Activated CD4-positive, alpha-beta T cell treated with anti-CD3 and anti-CD28 coated beads, Interleukin-2, amount 10 ng/mL, durations not matched to agents 7 days and 5 days (primary cell): Measurements from ENCODE around the gene PAK6. TPM values are rescaled to one million over a fixed set of nuclear protein-coding genes. Genes with fewer than 3 reads are reported as not detected.

Experiments
- CTCF ChIA-PET: fragments of 350-600 bp; sonication (Branson Sonifier 250); formaldehyde crosslinking; loops from one replicate; lab custom pipeline; 2021; ENCODE audit warnings: antibody characterized with exemption; lab: Charles Lee
- POLR2A ChIA-PET: fragments of 350-600 bp; sonication (Branson Sonifier 250); formaldehyde crosslinking; loops from one replicate; lab custom pipeline; 2021; ENCODE audit warnings: antibody characterized with exemption; lab: Charles Lee
- DNase-seq: peaks from one replicate; pipeline ENCODE4 v3.0.0-alpha.2; 2020
- H3K27ac Mint-ChIP-seq: one replicate; pipeline ENCODE4 v1.8.0; 2021; ENCODE audit warnings: mild to moderate bottlenecking, moderate library complexity, mixed read lengths
- H3K27me3 Mint-ChIP-seq: one replicate; pipeline ENCODE4 v1.8.0; 2021; ENCODE audit warnings: mixed read lengths
- H3K36me3 Mint-ChIP-seq: one replicate; pipeline ENCODE4 v1.8.0; 2021; ENCODE audit warnings: low read depth, mixed read lengths
- H3K4me1 Mint-ChIP-seq: one replicate; pipeline ENCODE4 v1.8.0; 2021; ENCODE audit warnings: mixed read lengths
- H3K4me3 Mint-ChIP-seq: one replicate; pipeline ENCODE4 v1.8.0; 2021; ENCODE audit warnings: mild to moderate bottlenecking, moderate library complexity, mixed read lengths
- H3K9me3 Mint-ChIP-seq: one replicate; pipeline ENCODE4 v1.8.0; 2021; ENCODE audit warnings: mixed read lengths
- total RNA-seq, 2 experiments: library from RNA; stranded (reverse); gene quantifications; one replicate each; pipeline ENCODE4 v1.2.3, GENCODE V29; 2021

PAK6 gene
- under 1 TPM; 0.35 to 0.47 TPM for total RNA-seq

DNA sequence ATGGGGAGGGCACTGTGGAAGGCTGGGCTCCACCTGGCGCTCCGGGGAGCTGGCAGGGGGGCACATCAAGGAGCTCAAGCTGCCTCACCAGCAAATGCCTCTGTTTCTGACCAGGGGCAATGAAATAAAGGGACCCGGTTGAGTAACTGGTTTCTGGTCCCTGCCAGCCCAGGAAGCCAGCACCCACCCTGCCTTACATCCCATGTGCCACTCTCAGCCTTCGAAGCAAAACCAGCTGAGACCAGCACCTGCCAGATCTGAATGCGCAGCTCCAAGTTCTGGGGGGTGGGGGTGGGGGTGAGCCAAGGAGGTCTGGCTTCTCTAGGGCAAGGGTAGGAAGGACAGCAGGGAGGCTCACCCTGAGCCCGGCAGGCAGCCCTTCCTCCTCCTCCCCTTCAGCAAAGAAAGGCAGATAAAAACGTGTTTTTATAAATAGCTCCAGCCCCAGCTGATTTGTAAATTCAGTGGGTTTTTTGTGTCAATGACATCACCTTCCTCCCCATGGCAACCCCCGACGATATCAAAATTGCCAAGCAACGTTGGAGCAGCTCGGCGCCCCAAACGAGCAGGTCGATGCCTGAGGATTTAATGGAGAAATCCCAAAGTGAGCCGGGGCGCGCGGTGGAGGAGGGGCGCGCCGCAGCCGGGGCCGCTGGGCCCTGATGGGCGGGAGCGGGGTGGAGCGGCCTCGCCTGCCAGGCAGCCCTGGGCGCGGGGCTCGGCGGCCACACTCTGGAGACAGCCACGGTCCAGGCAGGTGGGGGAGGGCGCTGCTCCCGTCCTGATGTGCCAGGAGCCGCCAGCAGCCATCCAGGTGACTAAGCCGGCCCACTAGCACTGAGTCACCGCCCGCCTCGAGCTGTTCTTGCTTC is at the start of gene PAK6:
TSS of gene PAK6 (plus strand) at position 532 of the 872 bp plus-strand sequence. CDS start 25,723 bp downstream, outside the sequence.
- CTCF ChIA-PET: interaction anchor here (0.6 to 1.5 kb wide), 5 partner anchors 9 to 239 kb away, joined by 3 to 7 read pairs (median 3); no protein-coding TSS in a partner anchor
- Mint-ChIP-seq H3K27ac (no peak within 1 kb of the TSS), H3K4me1 (peaks cover 6% of the 10 kb centered on the region), H3K9me3 (no peaks in the 10 kb centered on the region), H3K4me3 (no peak within 1 kb of the TSS), H3K27me3 (peaks cover 17% of the 10 kb centered on the region), H3K36me3 (no peaks in the 10 kb centered on the region)
- POLR2A ChIA-PET: no interaction called here
- peak; percentile 22 for DNase-seq

DNA sequence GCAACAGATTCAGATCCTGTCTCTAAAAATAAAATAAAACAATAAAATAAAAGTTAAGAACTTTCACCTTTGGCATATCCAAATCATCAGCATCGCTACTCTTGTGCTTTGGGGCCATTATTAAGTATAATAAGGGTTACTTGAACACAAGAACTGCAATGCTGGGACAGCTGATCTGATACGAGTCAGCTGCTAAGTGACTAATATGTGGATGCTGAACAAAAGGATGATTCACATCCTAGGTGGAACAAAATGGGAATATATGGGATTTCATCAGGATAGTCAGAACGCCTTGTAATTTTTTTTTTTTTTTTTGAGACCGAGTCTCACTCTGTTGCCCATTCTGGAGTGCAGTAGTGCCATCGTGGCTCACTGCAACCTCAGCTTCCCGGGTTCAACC is 48.3 kb upstream of the PAK6 start:
- Mint-ChIP-seq H3K4me1 (peaks cover 12% of the 10 kb centered on the region), H3K27me3 (no peaks in the 10 kb centered on the region), H3K4me3 (no peak overlapping the region), H3K36me3 (peaks cover 52% of the 10 kb centered on the region), H3K9me3 (no peaks in the 10 kb centered on the region), H3K27ac (no peak overlapping the region)
- POLR2A ChIA-PET: no interaction called here
- DNase-seq: no peak
- CTCF ChIA-PET: interaction anchor here (0.6 to 1.6 kb wide), 2 partner anchors 29 to 117 kb away, joined by 3 to 4 read pairs; partner anchors contain the start of gene PLCB2

DNA sequence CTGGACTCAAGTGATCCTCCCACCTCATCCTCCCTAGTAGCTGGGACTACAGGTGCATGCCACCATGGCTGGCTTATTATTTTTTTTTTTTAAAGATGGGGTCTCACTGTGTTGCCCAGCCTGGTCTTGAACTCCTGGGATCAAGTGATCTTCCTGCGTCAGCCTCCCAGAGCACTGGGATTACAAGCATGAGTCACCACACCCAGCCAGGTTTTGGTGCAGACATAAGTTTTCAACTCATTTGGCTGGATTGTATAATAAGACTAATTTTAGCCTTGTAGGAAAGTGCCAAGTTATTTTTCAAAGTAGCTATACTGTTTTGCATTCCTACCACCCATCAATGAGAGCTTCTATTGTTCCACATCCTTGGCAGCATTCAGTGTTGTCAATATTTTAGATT is 45.9 kb upstream of the PAK6 start:
- H3K36me3 Mint-ChIP-seq: peaks cover 66% of the 10 kb centered on the region
- no peaks in the 10 kb centered on the region for H3K27me3 Mint-ChIP-seq
- ChIA-PET POLR2A (no interaction called here), CTCF (interaction anchor here (0.6 to 1.0 kb wide), 2 partner anchors 25 to 91 kb away, joined by 3 to 4 read pairs; no protein-coding TSS in a partner anchor)
- H3K27ac Mint-ChIP-seq: no peak overlapping the region
- DNase-seq: no peak
- no peak overlapping the region for H3K4me3 Mint-ChIP-seq
- peaks cover 35% of the 10 kb centered on the region for H3K4me1 Mint-ChIP-seq
- no peaks in the 10 kb centered on the region for H3K9me3 Mint-ChIP-seq

DNA sequence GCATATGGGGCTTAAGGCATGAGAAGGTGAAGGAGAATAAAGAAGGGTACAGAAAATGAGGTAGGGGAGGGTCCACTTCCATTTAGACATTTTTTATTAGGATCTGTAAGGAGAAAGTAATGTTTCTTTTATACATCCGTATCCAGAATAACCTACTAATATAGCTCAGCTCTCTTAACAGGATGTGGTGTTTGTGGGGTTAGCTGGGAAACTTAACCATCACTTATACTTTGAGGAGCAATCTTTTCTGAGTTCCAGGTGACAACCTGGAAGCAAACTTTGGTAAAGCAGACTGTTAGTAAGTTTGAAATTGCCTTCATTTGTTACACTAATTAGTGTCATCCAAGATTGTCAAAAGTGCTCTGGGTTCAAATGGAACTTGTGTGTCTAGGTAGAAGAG is 41.4 kb upstream of the PAK6 start:
- Mint-ChIP-seq H3K4me3 (peak overlapping the region; percentile 24), H3K9me3 (no peaks in the 10 kb centered on the region), H3K27me3 (no peaks in the 10 kb centered on the region), H3K27ac (peak overlapping the region; percentile 32), H3K4me1 (peaks cover 46% of the 10 kb centered on the region), H3K36me3 (peaks cover 58% of the 10 kb centered on the region)
- DNase-seq: peak; percentile 34
- ChIA-PET POLR2A (no interaction called here), CTCF (interaction anchor here (1.0 to 3.6 kb wide), 3 partner anchors 20 to 108 kb away, joined by 3 to 17 read pairs (median 4); no protein-coding TSS in a partner anchor)

DNA sequence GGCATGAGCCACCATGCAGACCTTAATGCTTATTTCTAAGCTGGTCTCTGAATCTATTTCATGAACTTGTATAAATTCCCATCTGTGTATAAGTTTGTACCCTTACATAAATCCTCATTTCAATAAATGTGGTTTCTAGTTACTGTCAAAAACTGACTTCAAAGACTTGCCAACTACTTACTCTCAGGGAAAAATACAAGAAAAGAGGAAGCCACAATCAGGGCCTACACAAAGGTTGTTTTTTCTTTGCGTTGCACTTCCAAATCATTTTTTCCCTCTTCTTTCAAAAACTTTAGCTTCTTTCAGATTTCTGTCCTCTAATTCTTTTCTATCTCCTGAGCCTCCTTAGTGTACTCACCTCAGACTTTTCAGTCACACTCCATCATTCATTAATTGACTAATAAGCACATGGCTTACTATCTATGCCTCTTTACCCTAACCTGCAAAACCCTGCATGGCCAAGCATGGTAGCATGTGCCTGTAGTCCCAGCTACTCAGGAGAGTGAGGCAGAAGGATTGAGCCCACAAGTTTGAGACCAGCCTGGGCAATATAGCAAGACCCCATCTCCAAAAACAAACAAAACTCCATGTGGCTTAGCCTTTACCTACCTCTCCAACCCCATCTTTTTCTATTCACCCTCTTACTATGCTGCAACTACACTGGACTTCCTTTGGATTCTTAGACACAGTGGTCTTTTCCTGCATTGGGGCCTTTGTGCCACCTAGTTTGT is 40.3 kb upstream of the PAK6 start:
- POLR2A ChIA-PET: no interaction called here
- CTCF ChIA-PET: interaction anchor here (1.0 to 3.6 kb wide), 5 partner anchors 19 to 153 kb away, joined by 3 to 17 read pairs (median 4); partner anchors contain the start of gene BUB1B
- Mint-ChIP-seq H3K27ac (peak overlapping the region; percentile 16), H3K4me3 (peak overlapping the region; percentile 28), H3K4me1 (peaks cover 44% of the 10 kb centered on the region), H3K9me3 (no peaks in the 10 kb centered on the region), H3K36me3 (peaks cover 64% of the 10 kb centered on the region), H3K27me3 (no peaks in the 10 kb centered on the region)
- no peak for DNase-seq

DNA sequence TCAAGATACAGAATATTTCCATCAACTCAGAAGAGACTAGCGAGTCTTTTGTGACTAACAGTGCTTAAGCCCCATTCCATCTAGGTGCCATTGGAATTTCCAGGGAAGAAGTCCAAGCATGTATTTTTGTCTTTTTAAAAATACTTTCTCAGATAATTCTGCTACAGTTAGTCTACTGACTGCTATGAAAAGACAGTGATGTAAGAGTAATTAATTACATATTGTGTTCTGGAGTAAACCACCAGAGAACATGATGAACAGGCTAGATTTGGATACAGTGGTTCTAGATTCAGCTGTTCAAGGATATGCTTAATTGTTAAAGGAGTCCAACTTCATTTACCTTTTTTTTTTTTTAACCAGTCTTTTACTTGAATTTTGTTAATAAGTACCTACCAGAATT is 34.8 kb upstream of the PAK6 start:
- H3K27me3 Mint-ChIP-seq: no peaks in the 10 kb centered on the region
- POLR2A ChIA-PET: no interaction called here
- CTCF ChIA-PET: interaction anchor here (0.6 to 1.2 kb wide), 3 partner anchors 13 to 124 kb away, joined by 3 read pairs; no protein-coding TSS in a partner anchor
- no peak overlapping the region for H3K4me3 Mint-ChIP-seq
- H3K36me3 Mint-ChIP-seq: peaks cover 43% of the 10 kb centered on the region
- H3K9me3 Mint-ChIP-seq: no peaks in the 10 kb centered on the region
- no peak overlapping the region for H3K27ac Mint-ChIP-seq
- DNase-seq: no peak
- H3K4me1 Mint-ChIP-seq: peaks cover 1% of the 10 kb centered on the region

DNA sequence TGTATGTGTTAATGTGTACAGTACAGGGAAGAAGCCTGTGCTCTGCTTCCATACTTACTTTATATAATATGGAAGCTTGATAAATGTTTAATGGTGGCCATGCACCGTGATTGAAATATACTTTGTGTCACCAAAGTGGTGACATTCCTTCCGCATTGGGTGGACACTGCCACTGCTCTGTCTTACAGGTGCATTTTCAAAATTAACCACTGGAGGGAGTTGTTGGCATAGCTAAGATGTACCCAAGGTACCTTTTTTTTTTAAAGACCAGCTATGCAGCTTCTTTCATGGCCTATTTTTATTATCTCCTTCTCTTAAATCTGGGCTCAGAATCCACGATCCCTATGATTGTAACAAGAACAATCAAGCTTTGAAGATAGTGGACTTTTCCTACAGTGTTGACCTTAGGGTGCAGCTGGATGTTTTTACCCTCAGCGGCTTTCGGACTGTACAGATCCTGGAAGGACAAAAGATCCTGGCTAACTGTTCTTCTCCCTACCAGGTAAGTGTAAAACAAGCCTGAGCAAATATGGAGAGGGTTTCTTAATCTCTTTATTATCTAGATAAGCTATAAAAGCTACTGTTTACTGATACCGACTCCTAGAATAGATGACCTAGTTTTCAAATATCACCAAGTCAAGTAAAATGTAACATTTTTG is 21.6 kb upstream of the PAK6 start:
- DNase-seq: peak; percentile 68
- H3K9me3 Mint-ChIP-seq: no peaks in the 10 kb centered on the region
- CTCF ChIA-PET: interaction anchor here (0.5 to 2.6 kb wide), 21 partner anchors 10 to 168 kb away, joined by 3 to 32 read pairs (median 4); partner anchors contain the start of gene PLCB2
- no peak overlapping the region for H3K4me3 Mint-ChIP-seq
- H3K36me3 Mint-ChIP-seq: peaks cover 61% of the 10 kb centered on the region
- POLR2A ChIA-PET: interaction anchor here (0.6 to 0.8 kb wide), 2 partner anchors 56 to 149 kb away, joined by 3 to 6 read pairs; no protein-coding TSS in a partner anchor
- H3K27me3 Mint-ChIP-seq: no peaks in the 10 kb centered on the region
- H3K4me1 Mint-ChIP-seq: no peaks in the 10 kb centered on the region
- H3K27ac Mint-ChIP-seq: no peak overlapping the region

DNA sequence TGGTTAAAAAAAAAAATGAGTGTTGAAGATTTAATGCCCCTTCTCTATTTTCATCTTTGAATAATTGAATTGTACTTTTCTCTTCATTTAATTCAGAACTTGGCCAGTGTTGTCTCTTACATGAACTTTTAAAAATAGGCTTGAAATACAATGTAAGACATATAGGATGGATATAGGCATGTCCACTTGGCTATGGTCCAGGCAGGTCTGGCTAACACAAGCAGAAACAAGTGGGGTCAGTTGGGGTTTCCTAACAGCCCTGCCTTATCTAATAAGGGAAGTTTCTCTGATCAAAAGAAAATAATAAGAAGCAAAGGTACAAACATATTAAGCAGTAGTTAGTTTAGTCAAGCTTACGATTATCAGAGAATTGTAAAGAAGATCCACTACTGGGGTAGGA is 19.1 kb upstream of the PAK6 start:
- peaks cover 59% of the 10 kb centered on the region for H3K36me3 Mint-ChIP-seq
- H3K27ac Mint-ChIP-seq: no peak overlapping the region
- H3K4me1 Mint-ChIP-seq: peaks cover 3% of the 10 kb centered on the region
- H3K4me3 Mint-ChIP-seq: no peak overlapping the region
- no peaks in the 10 kb centered on the region for H3K9me3 Mint-ChIP-seq
- ChIA-PET CTCF (interaction anchor here (1.4 to 1.6 kb wide), 4 partner anchors 9 to 54 kb away, joined by 3 to 8 read pairs (median 3); partner anchors contain the start of gene PAK6), POLR2A (no interaction called here)
- DNase-seq: no peak
- no peaks in the 10 kb centered on the region for H3K27me3 Mint-ChIP-seq

DNA sequence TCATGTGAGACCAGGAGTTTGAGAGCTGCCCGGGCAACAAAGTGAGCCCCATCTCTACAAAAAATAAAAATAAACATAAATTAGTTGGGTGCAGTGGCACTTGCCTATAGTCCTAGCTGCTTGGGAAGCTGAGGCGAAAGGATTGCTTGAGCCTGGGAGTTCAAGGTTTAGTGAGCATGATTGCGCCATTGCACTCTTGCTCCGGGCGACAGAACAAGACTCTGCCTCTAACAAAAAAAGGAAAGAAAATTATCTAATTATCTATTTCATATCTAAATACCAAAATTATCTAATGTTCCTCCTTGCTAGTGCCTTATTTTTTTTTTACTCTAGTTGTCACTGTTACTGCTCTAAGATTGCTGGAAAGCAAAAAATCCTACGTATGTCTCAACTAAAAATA is 16.7 kb upstream of the PAK6 start:
- CTCF ChIA-PET: interaction anchor here (1.0 kb wide), 1 partner anchor 22 kb away, joined by 6 read pairs; no protein-coding TSS in a partner anchor
- Mint-ChIP-seq H3K4me3 (no peak overlapping the region), H3K27me3 (no peaks in the 10 kb centered on the region)

DNA sequence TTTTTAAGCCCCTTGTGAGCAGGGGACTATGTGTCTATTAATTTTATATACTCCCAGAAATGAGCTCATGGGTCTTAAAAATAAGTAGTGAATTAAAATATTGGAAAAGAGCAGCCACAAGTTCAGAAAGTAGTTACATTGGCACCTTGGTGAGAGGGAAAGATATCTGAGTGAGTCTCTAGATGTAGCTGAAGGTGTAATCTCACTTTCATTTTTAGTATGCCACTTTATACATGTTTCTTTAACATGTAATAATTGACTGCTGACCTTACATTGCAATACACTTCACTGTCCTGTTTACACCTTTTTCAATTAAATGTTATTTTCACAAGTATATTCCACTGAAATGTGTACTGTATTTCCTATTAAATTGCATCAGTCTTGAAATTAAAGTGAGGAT is 12.1 kb upstream of the PAK6 start:
- Mint-ChIP-seq H3K4me1 (peaks cover 18% of the 10 kb centered on the region), H3K27me3 (no peaks in the 10 kb centered on the region), H3K27ac (peak overlapping the region; percentile 19), H3K4me3 (no peak overlapping the region), H3K36me3 (peaks cover 39% of the 10 kb centered on the region), H3K9me3 (no peaks in the 10 kb centered on the region)
- no peak for DNase-seq
- CTCF ChIA-PET: interaction anchor here (0.6 to 2.1 kb wide), 7 partner anchors 9 to 689 kb away, joined by 3 to 10 read pairs (median 4); partner anchors contain the start of gene PLCB2
- POLR2A ChIA-PET: no interaction called here

More for the DNA sequence above, 16.7 kb upstream of the PAK6 start:
- no peak for DNase-seq
- Mint-ChIP-seq H3K27ac (no peak overlapping the region), H3K9me3 (no peaks in the 10 kb centered on the region), H3K36me3 (peaks cover 56% of the 10 kb centered on the region), H3K4me1 (peaks cover 18% of the 10 kb centered on the region)
- POLR2A ChIA-PET: no interaction called here

DNA sequence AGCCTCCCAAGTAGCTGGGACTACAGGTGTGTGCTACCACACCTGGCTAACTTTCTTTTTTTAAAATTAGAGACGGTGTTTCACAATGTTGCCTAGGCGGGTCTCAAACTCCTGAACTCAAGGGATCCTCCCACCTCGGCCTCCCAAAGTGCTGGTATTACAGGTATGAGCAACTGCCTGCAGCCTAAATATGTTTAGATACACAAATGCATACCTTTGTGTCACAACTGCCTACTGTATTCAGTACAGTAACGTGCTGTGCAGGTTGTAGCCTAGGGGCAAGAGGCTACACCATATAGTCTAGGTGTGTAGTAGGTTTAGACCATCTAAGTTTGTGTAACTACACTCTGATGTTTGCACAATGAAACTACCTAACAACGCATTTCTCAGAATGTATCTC is 9.5 kb upstream of the PAK6 start:
- H3K27me3 Mint-ChIP-seq: no peaks in the 10 kb centered on the region
- H3K9me3 Mint-ChIP-seq: no peaks in the 10 kb centered on the region
- DNase-seq: no peak
- ChIA-PET CTCF (interaction anchor here (1.2 to 1.4 kb wide), 3 partner anchors 10 to 11 kb away, joined by 3 to 4 read pairs (median 3); no protein-coding TSS in a partner anchor), POLR2A (no interaction called here)
- H3K4me1 Mint-ChIP-seq: peaks cover 18% of the 10 kb centered on the region
- H3K4me3 Mint-ChIP-seq: no peak overlapping the region
- H3K36me3 Mint-ChIP-seq: peaks cover 23% of the 10 kb centered on the region
- no peak overlapping the region for H3K27ac Mint-ChIP-seq

DNA sequence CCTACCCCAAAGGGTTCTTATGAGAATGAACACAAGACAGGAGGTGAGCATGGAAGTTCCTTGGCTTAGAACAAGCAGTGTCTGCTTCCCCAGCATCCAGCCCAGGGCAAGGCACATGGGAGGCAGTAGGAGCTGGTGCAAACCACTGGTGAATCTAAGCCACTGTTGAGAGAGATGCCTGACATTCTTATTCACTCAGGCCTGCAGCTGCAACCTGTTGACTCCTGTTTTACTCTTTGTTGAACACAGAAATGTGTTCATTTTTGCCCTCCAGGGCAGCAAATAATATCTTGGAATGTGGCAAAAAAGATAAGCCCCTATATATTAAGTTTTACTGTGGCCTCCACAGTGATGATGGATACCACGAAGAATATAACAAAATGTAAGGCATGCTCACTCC is 8.9 kb upstream of the PAK6 start:
- POLR2A ChIA-PET: no interaction called here
- Mint-ChIP-seq H3K36me3 (peaks cover 19% of the 10 kb centered on the region), H3K27ac (no peak overlapping the region), H3K4me3 (no peak overlapping the region), H3K27me3 (no peaks in the 10 kb centered on the region), H3K4me1 (peaks cover 14% of the 10 kb centered on the region), H3K9me3 (no peaks in the 10 kb centered on the region)
- no peak for DNase-seq
- CTCF ChIA-PET: interaction anchor here (0.8 to 1.2 kb wide), 2 partner anchors 44 to 196 kb away, joined by 3 read pairs; no protein-coding TSS in a partner anchor
